HEK293 (cell line): ENCODE measurements around the gene IBTK.

Source experiments
- CTCF ChIA-PET: fragments of 350-600 bp; formaldehyde crosslinking; extraction: SDS; loops from one replicate; lab custom pipeline; 2021; ENCODE audit warnings: antibody characterized with exemption; lab: Yijun Ruan, JAX
- POLR2A ChIA-PET: fragments of 300-600 bp; formaldehyde crosslinking; extraction: SDS; loops from one replicate; lab custom pipeline; 2020; ENCODE audit warnings: antibody characterized with exemption, inconsistent platforms; lab: Yijun Ruan, JAX
- H3K27ac ChIP-seq: fragments of 200-500 bp; sonication (Bioruptor generic); 2 replicates; pipeline ENCODE4 v1.5.1; 2014; ENCODE audit warnings: low read depth, low read length, control low read depth, inconsistent platforms; ENCODE audit errors: extremely low read depth
- H3K36me3 ChIP-seq, 2 experiments: fragments of 200-500 bp in 1 of 2; sonication (Bioruptor generic) in 1 of 2; 1 replicate in 1 of 2; 2 replicates in 1 of 2; pipeline ENCODE4 v1.5.1; 2014 to 2017; ENCODE audit warnings: inconsistent platforms in 2 of 2, low read length in 2 of 2; ENCODE audit not compliant: control insufficient read depth in 2 of 2, insufficient read depth in 1 of 2
- H3K4me1 ChIP-seq: fragments of 200-500 bp; sonication (Bioruptor generic); 2 replicates; pipeline ENCODE4 v1.5.1; 2014; ENCODE audit warnings: mild to moderate bottlenecking, low read length, inconsistent platforms; ENCODE audit not compliant: control insufficient read depth, insufficient read depth
- H3K4me3 ChIP-seq: 2 replicates; pipeline ENCODE4 v1.5.1; 2011; ENCODE audit warnings: low read depth, mild to moderate bottlenecking, control low read depth, low read length, moderate library complexity
- H3K9me3 ChIP-seq: fragments of 200-500 bp; sonication (Bioruptor generic); 2 replicates; pipeline ENCODE4 v1.5.1; 2014; ENCODE audit warnings: low read depth, low read length, inconsistent platforms; ENCODE audit not compliant: control insufficient read depth, insufficient read depth
- GLI4 ChIP-seq: fragments of 450-650 bp; formaldehyde crosslinking; IDR thresholded peaks from 2 replicates; pipeline ENCODE4 v1.5.1; 2016; ENCODE audit warnings: missing biosample characterization, missing genetic modification characterization
- HOXC10 ChIP-seq: sonication (generic); formaldehyde crosslinking; IDR thresholded peaks from 2 replicates; pipeline ENCODE4 v1.8.1; 2023; ENCODE audit warnings: mild to moderate bottlenecking, missing genetic modification reagents
- HOXD13 ChIP-seq: sonication (generic); formaldehyde crosslinking; IDR thresholded peaks from 2 replicates; pipeline ENCODE4 v1.8.0; 2022; ENCODE audit warnings: missing genetic modification reagents, borderline replicate concordance
- KLF10 ChIP-seq: fragments of 450-650 bp; IDR thresholded peaks from 2 replicates; pipeline ENCODE4 v1.5.1; 2018; ENCODE audit warnings: missing biosample characterization, mild to moderate bottlenecking, missing genetic modification characterization
- KLF16 ChIP-seq: fragments of 450-650 bp; formaldehyde crosslinking; IDR thresholded peaks from 2 replicates; pipeline ENCODE4 v1.5.1; 2017; ENCODE audit warnings: missing biosample characterization, missing genetic modification characterization
- MYNN ChIP-seq: fragments of 450-650 bp; formaldehyde crosslinking; IDR thresholded peaks from 2 replicates; pipeline ENCODE4 v1.5.1; 2016; ENCODE audit warnings: missing biosample characterization, missing genetic modification characterization, borderline replicate concordance
- OVOL3 ChIP-seq: fragments of 450-650 bp; formaldehyde crosslinking; IDR thresholded peaks from 2 replicates; pipeline ENCODE4 v1.5.1; 2016; ENCODE audit warnings: missing biosample characterization, missing genetic modification characterization
- SP7 ChIP-seq: fragments of 450-650 bp; formaldehyde crosslinking; IDR thresholded peaks from 2 replicates; pipeline ENCODE4 v1.5.1; 2016; ENCODE audit warnings: missing biosample characterization, missing genetic modification characterization
- WT1 ChIP-seq: fragments of 450-650 bp; formaldehyde crosslinking; IDR thresholded peaks from 2 replicates; pipeline ENCODE4 v1.5.1; 2016; ENCODE audit warnings: missing biosample characterization, missing genetic modification characterization
- YY1 ChIP-seq: fragments of 450-650 bp; formaldehyde crosslinking; IDR thresholded peaks from 2 replicates; pipeline ENCODE4 v1.5.1; 2018; ENCODE audit warnings: missing biosample characterization, missing genetic modification characterization
- ZNF133 ChIP-seq: fragments of 450-650 bp; formaldehyde crosslinking; IDR thresholded peaks from 2 replicates; pipeline ENCODE4 v1.5.1; 2016; ENCODE audit warnings: missing biosample characterization, missing genetic modification characterization
- ZNF138 ChIP-seq: fragments of 450-650 bp; formaldehyde crosslinking; IDR thresholded peaks from 2 replicates; pipeline ENCODE4 v1.5.1; 2016; ENCODE audit warnings: missing biosample characterization, missing genetic modification characterization, borderline replicate concordance
- ZNF23 ChIP-seq: fragments of 450-650 bp; formaldehyde crosslinking; IDR thresholded peaks from 2 replicates; pipeline ENCODE4 v1.5.1; 2016; ENCODE audit warnings: missing biosample characterization, missing genetic modification characterization, borderline replicate concordance
- ZNF266 ChIP-seq: fragments of 450-650 bp; formaldehyde crosslinking; IDR thresholded peaks from 2 replicates; pipeline ENCODE4 v1.5.1; 2016; ENCODE audit warnings: missing biosample characterization, missing genetic modification characterization, low read depth
- ZNF341 ChIP-seq: fragments of 450-650 bp; formaldehyde crosslinking; IDR thresholded peaks from 2 replicates; pipeline ENCODE4; 2016; ENCODE audit warnings: low read depth, missing biosample characterization, missing genetic modification characterization
- ZNF621 ChIP-seq: fragments of 450-650 bp; formaldehyde crosslinking; IDR thresholded peaks from 2 replicates; pipeline ENCODE4 v1.5.1; 2017; ENCODE audit warnings: missing biosample characterization, missing genetic modification characterization
- ZNF654 ChIP-seq: fragments of 450-650 bp; formaldehyde crosslinking; IDR thresholded peaks from 2 replicates; pipeline ENCODE4 v1.5.1; 2016; ENCODE audit warnings: low read depth, missing biosample characterization, missing genetic modification characterization
- ZNF670 ChIP-seq: fragments of 450-650 bp; formaldehyde crosslinking; IDR thresholded peaks from 2 replicates; pipeline ENCODE4 v1.5.1; 2016; ENCODE audit warnings: missing biosample characterization, missing genetic modification characterization, low read depth
- ZNF701 ChIP-seq: fragments of 450-650 bp; formaldehyde crosslinking; IDR thresholded peaks from 2 replicates; pipeline ENCODE4 v1.5.1; 2016; ENCODE audit warnings: missing biosample characterization, missing genetic modification characterization
- ZSCAN23 ChIP-seq: fragments of 450-650 bp; formaldehyde crosslinking; IDR thresholded peaks from 2 replicates; pipeline ENCODE4 v1.5.1; 2016; ENCODE audit warnings: missing biosample characterization, missing genetic modification characterization
- TF ChIP-seq, protein P1 (sequence below): fragments of 450-650 bp; formaldehyde crosslinking; IDR thresholded peaks from 2 replicates; pipeline ENCODE4 v1.5.1; 2017; ENCODE audit warnings: missing biosample characterization, missing genetic modification characterization
- TF ChIP-seq, protein P2 (sequence below): fragments of 450-650 bp; formaldehyde crosslinking; IDR thresholded peaks from 2 replicates; pipeline ENCODE4 v1.5.1; 2016; ENCODE audit warnings: missing biosample characterization, missing genetic modification characterization
- TF ChIP-seq, protein P3 (sequence below): sonication (generic); formaldehyde crosslinking; IDR thresholded peaks from 2 replicates; pipeline ENCODE4 v1.8.1; 2022; ENCODE audit warnings: mild to moderate bottlenecking, moderate library complexity, missing genetic modification reagents
- TF ChIP-seq, protein P4 (sequence below): fragments of 450-650 bp; formaldehyde crosslinking; IDR thresholded peaks from 2 replicates; pipeline ENCODE4 v1.5.1; 2016; ENCODE audit warnings: missing biosample characterization, missing genetic modification characterization, low read depth
- TF ChIP-seq, protein P5 (sequence below): fragments of 450-650 bp; formaldehyde crosslinking; IDR thresholded peaks from 2 replicates; pipeline ENCODE4 v1.5.1; 2016; ENCODE audit warnings: missing biosample characterization, missing genetic modification characterization
- TF ChIP-seq, protein P6 (sequence below): fragments of 450-650 bp; formaldehyde crosslinking; IDR thresholded peaks from 2 replicates; pipeline ENCODE4 v1.5.1; 2017; ENCODE audit warnings: missing biosample characterization, missing genetic modification characterization

Gene IBTK

DNA sequence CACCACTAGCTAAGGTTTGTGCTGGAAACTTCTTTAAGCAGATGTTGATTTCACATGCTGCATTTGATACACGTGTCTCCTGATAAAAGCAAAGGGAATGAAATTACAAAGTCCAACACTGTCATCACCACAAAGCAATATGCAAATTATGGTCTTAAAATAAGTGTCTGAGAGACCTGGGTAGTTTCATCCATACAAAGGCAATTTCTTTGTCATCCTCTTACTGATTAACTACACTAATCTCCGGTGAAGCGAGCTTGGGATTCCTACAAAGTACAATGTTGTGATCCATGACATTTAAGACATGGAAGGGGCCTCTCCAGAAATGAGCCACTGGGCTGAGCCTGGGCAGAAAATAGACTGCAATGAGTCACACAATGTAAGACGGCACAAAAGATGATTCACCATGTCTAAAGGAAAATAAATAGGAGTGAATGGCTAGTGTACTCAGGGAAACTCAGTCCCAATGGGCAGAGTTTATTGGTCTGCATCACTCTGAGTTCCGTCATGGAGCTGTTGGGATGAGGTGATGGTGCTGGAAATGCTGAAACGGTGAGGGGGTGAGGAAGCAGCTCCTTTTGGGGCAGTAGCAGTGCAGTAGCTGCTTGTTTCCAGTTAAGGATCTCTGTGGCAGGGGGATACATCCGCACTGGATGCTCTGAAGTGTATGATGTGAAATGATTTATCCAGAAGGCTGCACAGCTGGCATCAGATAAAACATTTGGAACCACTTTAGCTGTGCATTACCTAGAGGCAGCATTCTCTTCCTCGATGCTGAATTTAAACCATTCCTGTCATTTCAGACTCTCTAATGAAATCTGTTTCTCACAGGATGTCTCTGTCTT is 103.3 kb downstream of the IBTK start (continued):
- TF ChIP-seq GLI4 (tag by site-specific recombination) (no peak), ZNF621 (tag by site-specific recombination) (no peak), WT1 (tag by site-specific recombination) (peak; percentile 48; the same call in 1 of the 2 replicates), ZNF654 (peak; percentile 10; the same call in 1 of the 2 replicates), HOXD13 (CRISPR knock-in tag) (peak; percentile 71; the same call in 1 of the 2 replicates), SP7 (peak; percentile 79), HOXC10 (CRISPR knock-in tag) (no peak), ZNF701 (tag by site-specific recombination) (no peak), ZNF670 (tag by site-specific recombination) (no peak), KLF16 (tag by site-specific recombination) (no peak), ZNF23 (tag by site-specific recombination) (no peak)
- TF ChIP-seq, protein P1, sequence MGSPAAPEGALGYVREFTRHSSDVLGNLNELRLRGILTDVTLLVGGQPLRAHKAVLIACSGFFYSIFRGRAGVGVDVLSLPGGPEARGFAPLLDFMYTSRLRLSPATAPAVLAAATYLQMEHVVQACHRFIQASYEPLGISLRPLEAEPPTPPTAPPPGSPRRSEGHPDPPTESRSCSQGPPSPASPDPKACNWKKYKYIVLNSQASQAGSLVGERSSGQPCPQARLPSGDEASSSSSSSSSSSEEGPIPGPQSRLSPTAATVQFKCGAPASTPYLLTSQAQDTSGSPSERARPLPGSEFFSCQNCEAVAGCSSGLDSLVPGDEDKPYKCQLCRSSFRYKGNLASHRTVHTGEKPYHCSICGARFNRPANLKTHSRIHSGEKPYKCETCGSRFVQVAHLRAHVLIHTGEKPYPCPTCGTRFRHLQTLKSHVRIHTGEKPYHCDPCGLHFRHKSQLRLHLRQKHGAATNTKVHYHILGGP = no peak
- TF ChIP-seq, protein P2, sequence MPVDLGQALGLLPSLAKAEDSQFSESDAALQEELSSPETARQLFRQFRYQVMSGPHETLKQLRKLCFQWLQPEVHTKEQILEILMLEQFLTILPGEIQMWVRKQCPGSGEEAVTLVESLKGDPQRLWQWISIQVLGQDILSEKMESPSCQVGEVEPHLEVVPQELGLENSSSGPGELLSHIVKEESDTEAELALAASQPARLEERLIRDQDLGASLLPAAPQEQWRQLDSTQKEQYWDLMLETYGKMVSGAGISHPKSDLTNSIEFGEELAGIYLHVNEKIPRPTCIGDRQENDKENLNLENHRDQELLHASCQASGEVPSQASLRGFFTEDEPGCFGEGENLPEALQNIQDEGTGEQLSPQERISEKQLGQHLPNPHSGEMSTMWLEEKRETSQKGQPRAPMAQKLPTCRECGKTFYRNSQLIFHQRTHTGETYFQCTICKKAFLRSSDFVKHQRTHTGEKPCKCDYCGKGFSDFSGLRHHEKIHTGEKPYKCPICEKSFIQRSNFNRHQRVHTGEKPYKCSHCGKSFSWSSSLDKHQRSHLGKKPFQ = no peak
- TF ChIP-seq, protein P3, sequence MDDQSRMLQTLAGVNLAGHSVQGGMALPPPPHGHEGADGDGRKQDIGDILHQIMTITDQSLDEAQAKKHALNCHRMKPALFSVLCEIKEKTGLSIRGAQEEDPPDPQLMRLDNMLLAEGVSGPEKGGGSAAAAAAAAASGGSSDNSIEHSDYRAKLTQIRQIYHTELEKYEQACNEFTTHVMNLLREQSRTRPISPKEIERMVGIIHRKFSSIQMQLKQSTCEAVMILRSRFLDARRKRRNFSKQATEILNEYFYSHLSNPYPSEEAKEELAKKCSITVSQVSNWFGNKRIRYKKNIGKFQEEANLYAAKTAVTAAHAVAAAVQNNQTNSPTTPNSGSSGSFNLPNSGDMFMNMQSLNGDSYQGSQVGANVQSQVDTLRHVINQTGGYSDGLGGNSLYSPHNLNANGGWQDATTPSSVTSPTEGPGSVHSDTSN = no peak
- TF ChIP-seq, protein P4, sequence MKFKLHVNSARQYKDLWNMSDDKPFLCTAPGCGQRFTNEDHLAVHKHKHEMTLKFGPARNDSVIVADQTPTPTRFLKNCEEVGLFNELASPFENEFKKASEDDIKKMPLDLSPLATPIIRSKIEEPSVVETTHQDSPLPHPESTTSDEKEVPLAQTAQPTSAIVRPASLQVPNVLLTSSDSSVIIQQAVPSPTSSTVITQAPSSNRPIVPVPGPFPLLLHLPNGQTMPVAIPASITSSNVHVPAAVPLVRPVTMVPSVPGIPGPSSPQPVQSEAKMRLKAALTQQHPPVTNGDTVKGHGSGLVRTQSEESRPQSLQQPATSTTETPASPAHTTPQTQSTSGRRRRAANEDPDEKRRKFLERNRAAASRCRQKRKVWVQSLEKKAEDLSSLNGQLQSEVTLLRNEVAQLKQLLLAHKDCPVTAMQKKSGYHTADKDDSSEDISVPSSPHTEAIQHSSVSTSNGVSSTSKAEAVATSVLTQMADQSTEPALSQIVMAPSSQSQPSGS (tag by site-specific recombination) = peak; percentile 81
- TF ChIP-seq, protein P5, sequence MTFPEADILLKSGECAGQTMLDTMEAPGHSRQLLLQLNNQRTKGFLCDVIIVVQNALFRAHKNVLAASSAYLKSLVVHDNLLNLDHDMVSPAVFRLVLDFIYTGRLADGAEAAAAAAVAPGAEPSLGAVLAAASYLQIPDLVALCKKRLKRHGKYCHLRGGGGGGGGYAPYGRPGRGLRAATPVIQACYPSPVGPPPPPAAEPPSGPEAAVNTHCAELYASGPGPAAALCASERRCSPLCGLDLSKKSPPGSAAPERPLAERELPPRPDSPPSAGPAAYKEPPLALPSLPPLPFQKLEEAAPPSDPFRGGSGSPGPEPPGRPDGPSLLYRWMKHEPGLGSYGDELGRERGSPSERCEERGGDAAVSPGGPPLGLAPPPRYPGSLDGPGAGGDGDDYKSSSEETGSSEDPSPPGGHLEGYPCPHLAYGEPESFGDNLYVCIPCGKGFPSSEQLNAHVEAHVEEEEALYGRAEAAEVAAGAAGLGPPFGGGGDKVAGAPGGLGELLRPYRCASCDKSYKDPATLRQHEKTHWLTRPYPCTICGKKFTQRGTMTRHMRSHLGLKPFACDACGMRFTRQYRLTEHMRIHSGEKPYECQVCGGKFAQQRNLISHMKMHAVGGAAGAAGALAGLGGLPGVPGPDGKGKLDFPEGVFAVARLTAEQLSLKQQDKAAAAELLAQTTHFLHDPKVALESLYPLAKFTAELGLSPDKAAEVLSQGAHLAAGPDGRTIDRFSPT (tag by site-specific recombination) = peak; percentile 86

DNA sequence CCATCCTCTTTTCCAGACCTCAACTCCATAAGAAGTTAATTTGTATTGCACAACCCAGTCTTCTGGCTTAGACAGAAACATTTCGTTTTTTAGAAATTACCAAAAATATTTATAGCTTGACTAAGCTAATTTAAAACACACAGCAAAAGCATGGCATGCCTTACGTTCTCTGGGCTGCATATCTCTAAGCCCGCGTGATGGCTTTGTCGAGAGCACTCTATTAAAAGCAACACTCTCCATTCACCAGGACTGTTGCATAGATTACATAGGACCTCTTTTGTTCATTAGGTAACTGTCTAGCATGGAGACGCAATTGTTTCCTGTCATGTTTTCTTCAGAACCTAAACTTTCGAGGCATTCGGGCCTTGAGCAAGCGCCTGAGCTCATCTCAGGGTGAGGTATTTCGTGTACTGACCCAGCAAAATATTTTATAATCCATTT is 104.5 kb downstream of the IBTK start:
- Histone ChIP-seq H3K36me3 (no peaks in the 10 kb centered on the region), H3K9me3 (no peaks in the 10 kb centered on the region), H3K4me3 (no peak overlapping the region), H3K27ac (no peak overlapping the region), H3K4me1 (peaks cover 5% of the 10 kb centered on the region; the same call in 1 of the 2 replicates)
- ChIA-PET CTCF (interaction anchor here (0.7 to 0.8 kb wide), 2 partner anchors 13 to 412 kb away, joined by 3 read pairs; no protein-coding TSS in a partner anchor), POLR2A (no interaction called here)
- TF ChIP-seq ZNF138 (no peak), OVOL3 (no peak), ZNF133 (tag by site-specific recombination) (no peak), ZSCAN23 (tag by site-specific recombination) (no peak), KLF10 (tag by site-specific recombination) (no peak), ZNF341 (no peak), YY1 (tag by site-specific recombination) (no peak), ZNF266 (no peak), MYNN (tag by site-specific recombination) (no peak)
- TF ChIP-seq, protein P6, sequence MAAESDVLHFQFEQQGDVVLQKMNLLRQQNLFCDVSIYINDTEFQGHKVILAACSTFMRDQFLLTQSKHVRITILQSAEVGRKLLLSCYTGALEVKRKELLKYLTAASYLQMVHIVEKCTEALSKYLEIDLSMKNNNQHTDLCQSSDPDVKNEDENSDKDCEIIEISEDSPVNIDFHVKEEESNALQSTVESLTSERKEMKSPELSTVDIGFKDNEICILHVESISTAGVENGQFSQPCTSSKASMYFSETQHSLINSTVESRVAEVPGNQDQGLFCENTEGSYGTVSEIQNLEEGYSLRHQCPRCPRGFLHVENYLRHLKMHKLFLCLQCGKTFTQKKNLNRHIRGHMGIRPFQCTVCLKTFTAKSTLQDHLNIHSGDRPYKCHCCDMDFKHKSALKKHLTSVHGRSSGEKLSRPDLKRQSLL = no peak
